HK-2 (cell line): Measurements from ENCODE around the gene CFAP74.

ENCODE experiments used
- DNase-seq: peaks from one replicate; pipeline ENCODE4 v3.0.0-alpha.2; 2018; ENCODE audit not compliant: unreplicated experiment

Gene CFAP74

DNA sequence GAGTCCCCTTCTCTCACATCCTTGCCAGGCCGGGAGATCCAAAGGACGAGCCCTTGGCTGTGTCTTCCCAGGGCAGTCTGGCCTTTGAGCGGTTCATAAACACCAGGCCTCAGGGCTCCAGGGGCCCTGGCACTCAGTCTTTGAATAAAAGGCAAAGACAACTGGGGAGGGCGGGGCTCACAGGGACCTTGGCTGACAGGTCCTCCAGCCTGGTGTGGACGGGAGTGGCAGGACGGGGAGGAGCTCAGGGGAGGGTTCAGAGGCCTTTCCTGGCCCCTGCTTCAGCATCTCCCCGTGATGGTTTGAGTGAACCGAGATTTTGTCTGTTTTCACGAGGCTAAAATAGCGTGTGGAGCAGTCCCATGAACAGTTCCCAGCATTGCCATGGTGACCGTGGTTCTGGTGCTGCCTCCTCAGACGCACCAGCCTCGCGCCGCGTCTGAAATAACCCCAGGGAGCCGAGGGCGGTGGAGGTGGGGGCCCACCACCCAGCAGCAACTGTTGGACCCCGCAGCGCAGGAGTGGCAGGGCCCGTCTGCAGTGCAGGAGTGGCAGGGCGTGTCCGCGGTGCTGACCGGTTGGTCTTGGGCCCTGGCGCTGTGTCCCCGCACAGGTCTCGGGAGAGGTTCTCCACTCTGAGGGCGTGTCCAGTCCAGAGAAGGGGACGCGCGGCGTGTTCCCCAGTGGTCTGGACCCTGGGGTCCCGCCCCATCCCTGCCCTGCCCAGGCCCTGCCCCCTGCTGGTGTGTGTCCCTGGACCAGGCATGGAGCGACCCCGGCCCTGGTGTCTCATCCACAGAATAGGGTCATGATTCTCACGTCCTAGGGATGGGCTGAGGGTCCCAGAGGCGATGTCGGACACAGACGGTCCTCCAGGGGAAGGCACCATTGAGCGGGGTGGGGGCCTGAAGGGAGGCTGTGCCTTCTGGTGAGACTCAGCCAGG is 39.5 kb upstream of the CFAP74 start:
- DNase-seq: no peak

DNA sequence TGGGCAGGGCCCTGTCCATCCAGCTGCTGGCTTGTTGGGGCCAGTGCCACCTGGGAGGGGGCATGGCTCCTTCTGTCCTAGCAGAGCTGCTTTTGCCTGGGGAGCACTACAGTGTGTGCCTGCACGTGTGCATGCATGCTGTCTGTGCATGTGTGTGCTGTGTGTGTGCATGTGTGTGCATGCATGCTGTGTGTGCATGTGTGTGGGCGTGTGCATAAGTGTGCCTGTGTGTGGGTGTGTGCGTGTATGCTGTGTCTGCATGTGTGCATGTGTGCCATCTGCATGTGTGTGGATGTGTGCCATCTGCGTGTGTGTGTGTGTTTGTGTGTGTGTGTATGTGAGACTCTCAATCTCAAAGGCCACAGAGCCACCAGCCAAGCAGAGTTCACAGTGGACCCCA is 38.3 kb upstream of the CFAP74 start:
- DNase-seq: no peak

DNA sequence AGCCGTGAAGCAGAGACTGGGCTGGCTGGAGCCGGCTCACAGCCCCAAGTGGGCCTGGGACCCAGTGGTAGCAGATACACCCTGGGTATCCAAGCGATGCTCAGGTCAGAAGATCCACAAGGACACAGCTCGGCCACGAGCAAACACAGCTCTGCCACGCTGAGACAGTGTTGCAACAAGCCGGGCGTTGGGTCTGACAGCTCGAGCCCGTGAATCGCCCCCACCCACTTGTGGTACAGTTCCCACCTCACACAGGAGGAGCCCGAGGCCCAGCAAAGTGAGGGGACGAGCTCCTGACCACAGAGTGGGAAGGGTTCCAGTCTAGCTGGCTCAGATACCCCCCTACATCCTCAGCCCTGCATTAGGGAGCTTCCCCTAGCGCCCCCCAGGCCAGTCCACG is 37.7 kb upstream of the CFAP74 start:
- DNase-seq: no peak

- no peak for DNase-seq
Observed at GRCh38 chr1:2039251-2039650, 35.7 kb upstream of the CFAP74 start.

DNA sequence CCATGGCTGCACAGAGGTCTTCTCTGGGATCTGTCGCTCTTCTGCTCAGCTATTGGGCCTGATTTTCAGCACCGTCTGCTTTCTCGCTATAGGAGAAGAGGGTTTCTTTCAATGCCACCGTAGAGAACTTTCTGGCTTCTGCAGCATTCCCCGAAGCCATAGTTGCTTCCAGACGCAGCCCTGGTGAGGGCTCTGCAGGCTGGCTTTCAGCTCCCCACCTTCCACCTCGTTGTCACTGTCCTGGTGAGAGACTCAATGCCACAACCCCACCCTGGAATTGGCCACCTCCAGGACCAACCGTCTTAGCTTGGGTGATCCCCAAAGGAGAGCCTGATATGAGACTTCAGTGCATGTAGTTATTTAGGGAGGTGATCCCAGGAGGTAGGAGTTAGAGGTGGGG is 34.6 kb upstream of the CFAP74 start:
- no peak for DNase-seq

GRCh38 chr1:2037314-2037979 is 33.9 kb upstream of the CFAP74 start:
- no peak for DNase-seq

- no peak for DNase-seq
Observed at GRCh38 chr1:2036287-2036686, 32.7 kb upstream of the CFAP74 start.

GRCh38 chr1:2033165-2033564 is 29.6 kb upstream of the CFAP74 start:
- DNase-seq: no peak

DNA sequence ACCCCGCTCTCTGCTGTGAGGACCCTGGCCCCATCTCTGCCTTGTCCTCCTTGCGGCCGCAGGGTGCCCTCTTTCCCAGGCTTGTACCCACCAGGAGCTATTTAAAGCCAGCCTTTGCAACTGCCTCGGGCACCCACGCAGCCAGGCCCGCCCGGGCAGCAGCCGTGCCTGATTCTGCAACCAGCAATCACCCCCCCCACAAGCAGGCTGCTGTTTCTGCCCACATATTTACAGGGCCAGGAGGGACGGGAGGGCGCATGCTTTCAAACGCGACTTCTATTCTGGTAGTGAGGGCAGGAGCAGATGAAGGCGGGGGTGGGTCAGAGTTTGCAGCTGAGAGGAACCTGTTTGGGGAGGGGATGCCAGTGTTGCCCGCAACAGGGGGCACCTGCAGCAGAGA is 29.2 kb upstream of the CFAP74 start:
- no peak for DNase-seq

- DNase-seq: no peak
Observed at GRCh38 chr1:2031546-2032540, 28.3 kb upstream of the CFAP74 start.

DNA sequence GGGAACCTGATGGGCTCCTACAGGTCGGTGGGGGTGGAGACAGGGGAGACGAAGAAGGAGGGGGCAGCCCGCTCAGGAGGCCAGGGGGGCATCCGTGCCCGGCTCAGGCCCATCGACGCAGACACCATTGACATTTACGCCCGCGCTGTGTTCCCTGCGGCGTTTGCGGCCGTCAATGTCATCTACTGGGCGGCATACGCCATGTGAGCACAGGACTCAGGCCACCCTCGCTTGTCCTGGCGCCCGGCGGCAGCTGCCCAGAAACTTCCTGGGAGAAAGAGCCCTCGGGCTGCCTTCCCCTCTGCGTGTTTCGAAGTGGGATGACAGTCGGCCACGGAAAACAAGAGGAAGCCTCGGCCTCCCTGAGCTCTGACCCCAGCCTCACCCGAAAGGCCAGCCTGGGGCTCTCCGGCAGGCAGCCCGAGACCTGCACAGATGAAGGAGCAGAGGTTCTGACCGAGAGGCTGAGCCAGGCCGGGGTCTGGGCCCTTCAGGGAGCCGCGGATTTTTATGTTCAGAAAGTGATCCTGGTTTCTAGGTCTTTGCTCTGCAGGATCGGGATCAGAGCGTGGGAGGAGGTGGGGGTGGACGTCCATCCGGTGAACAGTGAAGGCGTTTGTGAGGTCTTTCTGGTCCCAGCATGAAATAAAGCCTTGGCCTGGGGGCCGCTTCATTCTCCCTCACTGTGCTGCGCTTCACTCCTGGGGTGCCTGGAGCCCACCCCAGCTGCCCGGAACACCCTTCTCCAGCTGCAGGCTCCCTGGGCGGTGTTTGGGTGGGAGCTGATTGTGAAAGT is 26.7 kb upstream of the CFAP74 start:
- DNase-seq: no peak

DNA sequence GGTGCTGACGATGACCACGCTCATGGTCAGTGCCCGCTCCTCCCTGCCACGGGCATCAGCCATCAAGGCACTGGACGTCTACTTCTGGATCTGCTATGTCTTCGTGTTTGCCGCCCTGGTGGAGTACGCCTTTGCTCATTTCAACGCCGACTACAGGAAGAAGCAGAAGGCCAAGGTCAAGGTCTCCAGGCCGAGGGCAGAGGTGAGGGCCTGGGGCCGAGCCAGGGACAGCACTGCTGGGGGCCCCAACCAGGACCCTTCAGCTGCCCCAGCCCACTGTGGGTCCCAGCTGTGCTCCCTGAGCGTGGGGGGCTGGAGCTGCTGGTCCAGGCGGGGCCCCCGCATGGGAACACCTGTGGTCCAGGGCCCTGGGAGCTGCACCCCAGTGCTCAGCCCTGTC is 26.0 kb upstream of the CFAP74 start:
- no peak for DNase-seq

- DNase-seq: no peak
Observed at GRCh38 chr1:2028870-2029560, 25.4 kb upstream of the CFAP74 start.

GRCh38 chr1:2027961-2028583 is 24.5 kb upstream of the CFAP74 start:
- DNase-seq: no peak

DNA sequence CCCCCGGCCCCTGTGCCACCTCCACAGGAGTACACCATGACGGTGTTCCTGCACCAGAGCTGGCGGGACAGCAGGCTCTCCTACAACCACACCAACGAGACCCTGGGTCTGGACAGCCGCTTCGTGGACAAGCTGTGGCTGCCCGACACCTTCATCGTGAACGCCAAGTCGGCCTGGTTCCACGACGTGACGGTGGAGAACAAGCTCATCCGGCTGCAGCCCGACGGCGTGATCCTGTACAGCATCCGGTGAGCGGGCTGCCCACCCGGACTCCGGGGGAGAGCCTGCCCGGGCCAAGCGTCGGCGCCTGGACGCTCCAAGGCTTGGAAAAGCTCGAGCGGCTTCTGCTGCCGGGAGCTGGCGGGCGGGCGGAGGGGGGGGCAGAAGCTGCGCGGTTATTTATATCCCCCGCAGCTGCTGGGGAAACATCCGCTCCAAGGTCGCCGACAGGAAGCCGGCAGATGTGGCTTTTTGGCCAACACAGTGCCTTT is 21.9 kb upstream of the CFAP74 start:
- DNase-seq: no peak

GRCh38 chr1:2024887-2025286 is 21.3 kb upstream of the CFAP74 start:
- DNase-seq: no peak

DNA sequence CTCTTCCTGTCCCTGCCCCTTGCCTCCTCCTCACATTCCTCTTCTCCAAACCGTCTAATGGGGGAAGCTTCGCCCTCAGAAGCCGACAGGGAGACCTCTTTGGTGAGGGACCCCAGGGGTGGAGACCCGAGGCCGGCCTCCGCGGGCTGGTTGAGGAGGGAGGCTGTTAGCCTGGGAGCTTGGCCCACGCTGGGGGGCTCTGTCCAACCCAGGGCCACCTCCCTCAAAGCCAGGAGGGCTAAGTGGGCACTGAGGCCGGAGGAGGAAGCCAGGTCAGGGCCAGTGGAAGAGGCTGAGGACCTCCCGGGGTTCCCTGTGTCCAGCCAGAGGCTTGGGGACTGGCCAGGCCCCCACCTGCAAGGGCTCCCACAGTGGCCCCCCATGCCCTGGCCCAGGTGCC is 20.9 kb upstream of the CFAP74 start:
- DNase-seq: no peak

DNA sequence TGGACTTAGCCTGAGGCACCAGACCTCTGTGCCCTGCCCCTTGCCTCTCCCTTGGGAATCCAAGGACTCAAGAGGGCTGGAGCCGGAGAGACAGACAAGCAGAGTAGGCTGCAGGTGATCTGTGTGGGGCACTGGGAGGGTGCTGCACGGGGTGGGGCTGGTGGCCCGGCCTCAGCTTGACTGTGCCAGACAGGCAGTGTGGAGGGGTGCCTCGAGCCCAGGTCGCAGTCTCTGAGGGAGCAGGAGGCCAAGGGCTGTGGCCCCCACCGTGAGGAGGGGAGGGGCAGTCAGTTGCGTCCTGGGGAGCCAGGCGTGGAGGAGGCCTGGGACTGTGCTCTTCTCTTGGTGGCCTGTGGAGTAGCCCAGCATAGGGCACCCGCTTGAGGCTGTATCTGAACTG is 19.6 kb upstream of the CFAP74 start:
- no peak for DNase-seq

DNA sequence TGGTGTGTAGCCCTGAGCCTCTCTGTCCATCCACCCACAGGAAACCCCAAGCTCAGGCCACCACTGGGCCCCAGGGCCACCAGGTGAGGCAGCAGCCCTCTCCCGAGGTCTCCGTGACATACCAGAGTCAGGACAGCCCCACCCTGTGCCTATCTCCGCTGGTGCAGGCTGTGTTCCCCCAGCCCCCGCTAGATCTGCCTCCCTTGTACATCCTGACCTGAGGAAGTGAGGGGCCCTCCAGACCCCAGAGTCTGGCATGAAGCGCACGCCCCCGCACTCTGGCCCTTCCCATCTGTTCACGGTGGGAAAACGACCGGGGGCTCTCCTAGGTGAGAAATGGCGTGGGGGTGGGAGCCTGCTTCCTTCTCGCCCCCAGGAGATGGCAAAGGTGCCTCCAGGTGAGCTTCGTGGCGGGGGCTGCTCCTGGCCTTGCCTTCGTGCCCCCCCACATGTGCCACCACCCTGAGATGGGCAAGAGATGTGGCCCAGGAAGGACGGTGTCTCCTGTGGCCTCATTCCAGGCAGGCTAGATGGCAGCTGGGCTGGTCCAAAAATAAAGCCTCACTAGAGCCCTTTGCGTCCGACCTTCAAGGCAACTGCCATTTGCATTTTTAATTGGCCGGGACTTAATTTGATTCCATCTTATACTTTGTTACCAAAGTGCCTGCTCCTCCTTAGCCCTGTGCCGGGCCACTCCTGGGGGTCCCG is 18.6 kb upstream of the CFAP74 start:
- DNase-seq: no peak
